HG03342 (cell line): ENCODE results near the gene PRDM4.
A peak's percentile ranks its signal among the peaks of the same experiment; 100 is the strongest.

ENCODE experiments used
- ATAC-seq: cut with Tn5 transposase; IDR thresholded peaks from one replicate; pipeline ENCODE4 v1.9.1; 2021; ENCODE audit warnings: mild to moderate bottlenecking, moderate library complexity; ENCODE audit not compliant: unreplicated experiment

The PRDM4 gene, protein sequence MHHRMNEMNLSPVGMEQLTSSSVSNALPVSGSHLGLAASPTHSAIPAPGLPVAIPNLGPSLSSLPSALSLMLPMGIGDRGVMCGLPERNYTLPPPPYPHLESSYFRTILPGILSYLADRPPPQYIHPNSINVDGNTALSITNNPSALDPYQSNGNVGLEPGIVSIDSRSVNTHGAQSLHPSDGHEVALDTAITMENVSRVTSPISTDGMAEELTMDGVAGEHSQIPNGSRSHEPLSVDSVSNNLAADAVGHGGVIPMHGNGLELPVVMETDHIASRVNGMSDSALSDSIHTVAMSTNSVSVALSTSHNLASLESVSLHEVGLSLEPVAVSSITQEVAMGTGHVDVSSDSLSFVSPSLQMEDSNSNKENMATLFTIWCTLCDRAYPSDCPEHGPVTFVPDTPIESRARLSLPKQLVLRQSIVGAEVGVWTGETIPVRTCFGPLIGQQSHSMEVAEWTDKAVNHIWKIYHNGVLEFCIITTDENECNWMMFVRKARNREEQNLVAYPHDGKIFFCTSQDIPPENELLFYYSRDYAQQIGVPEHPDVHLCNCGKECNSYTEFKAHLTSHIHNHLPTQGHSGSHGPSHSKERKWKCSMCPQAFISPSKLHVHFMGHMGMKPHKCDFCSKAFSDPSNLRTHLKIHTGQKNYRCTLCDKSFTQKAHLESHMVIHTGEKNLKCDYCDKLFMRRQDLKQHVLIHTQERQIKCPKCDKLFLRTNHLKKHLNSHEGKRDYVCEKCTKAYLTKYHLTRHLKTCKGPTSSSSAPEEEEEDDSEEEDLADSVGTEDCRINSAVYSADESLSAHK

DNA sequence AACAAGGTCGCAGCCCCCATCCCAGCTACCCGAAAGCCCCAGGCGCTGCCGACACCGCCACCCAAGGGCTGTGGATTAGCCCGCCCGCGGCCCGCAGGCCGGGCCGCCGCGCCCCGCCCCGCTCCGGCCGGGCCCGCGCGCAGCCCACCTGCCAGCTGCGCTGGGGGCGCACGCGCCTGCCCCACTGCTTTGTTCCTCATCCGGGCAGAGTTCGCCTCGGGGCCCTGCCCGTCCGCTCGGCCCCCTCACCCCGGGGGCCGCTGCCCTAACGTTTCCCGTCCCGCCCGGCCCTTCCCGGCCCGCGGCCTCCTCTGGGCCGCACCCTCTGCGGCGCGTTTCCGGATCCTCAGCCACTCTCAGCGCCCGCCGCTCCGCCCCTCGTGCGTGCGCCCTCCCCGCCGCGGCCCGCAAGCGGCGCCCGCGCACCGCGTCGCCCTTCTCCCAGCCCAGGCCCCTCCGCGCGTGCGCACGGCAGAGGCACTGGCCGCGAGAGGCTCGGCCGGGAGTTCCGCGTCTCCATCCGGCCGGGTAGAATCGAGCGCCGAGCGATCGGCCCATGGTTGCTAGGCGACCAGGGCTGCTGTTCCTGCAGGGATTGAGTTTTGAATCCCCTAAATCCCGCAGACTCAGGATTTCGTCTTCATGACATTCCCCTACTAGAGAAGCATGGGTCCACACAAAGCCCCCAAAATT lies at the start of gene PRDM4:
Gene PRDM4 (minus strand): TSS at position 329 of the 693 bp plus-strand sequence. CDS start 622 bp downstream, outside the sequence.
- ATAC-seq = peak; percentile 93

DNA sequence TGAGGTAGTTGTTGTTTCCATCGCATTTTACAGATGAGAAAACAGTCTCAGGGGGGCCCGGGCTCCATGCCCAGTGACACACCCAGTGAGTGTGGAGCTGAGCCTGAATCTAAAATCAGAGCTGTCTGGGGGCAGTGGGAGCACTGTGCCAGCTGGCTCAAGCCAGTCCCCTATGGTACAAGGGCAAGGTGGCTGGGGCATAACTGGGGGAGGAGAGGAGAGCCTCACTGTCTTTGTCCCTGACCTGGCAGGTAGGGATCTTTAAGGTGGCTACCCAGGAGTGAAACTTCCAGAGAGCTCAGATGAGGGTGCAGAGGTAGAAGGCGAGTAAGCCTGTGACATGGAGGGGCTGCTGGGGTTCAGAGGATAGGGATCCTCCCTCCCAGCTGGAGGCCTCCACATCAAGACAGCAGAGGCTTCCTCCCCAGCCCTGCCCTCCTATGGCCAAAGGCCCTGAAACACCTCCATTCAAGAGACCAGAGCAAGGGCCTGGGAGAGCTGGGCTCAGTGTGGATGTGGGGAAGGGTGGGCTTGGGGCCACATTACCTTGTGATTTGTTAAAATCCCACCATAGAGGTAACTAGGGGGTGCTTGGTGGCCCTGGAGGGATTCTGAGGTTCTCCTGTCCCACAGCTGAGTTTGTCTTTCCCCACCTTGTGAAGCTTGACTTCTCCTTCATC lies 46.7 kb upstream of the PRDM4 start:
- ATAC-seq = no peak

DNA sequence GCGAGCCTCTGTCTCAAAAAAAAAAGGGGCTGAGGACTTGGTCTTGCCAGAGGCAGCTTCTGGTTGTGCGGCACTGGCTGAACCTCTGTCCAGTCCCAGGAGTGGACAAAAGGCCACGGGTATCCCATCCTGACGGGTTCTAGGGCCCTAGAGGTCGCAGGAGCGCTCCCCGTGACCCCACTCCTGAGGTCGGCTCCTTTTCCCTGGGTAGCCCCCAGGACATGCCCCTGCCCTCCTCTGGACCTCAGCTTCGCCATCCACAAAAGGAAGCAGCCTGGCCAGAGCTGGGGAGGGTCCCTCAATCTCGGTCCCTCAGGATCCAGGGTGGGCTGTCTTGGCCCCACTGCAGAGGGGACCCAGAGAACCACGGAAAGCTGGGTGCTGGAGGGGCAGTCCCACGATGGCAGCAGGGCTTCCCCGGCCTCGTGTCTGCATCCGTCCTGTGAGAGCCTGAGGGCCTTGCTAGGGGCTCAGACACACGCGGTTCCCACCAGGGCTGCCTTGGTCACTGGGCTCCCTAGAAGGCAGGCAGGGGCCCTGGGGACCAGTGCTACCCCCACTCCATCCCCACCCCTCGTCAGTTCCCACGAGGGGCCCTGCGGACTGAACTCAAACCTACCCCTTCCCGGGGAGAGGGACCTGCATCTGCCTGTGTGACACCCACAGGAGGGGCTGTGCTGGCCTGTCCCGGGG lies 44.7 kb upstream of the PRDM4 start:
- ATAC-seq = no peak

DNA sequence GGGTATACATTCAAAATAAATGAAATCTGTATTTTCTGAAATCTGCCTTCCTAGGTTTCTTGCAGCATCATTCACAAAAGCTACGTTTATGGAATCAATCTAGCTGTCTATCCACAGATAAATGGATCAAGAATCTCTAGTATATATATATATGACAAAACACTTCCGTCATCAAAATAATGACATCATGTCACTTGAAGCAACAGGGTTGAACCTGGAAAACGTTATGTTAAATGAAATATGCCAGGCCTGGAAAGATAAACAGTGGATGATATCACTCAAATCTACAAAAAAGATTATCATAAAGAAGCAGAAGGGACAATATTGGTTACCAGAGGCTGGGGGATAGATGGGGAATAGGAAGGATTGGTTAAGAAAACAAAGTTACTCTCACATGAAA lies 42.2 kb upstream of the PRDM4 start:
- no peak for ATAC-seq

DNA sequence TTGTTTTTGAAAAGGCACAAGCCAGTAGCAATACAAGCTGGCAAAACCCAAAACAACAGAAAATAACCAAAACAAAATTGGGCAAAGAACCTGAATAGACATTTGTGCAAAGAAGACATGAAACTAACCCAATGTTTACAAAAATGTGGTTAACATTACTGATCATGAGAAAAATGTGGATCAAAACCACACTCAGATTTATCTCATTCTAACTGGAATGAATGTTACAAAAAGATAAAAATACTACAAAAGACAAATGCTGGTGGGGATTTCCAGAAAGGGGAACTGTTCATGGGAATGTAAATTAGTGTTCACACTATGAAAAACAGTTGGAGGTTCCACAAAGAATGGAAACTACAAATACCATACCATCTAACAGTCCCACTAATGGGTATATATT lies 40.2 kb upstream of the PRDM4 start:
- no peak for ATAC-seq

DNA sequence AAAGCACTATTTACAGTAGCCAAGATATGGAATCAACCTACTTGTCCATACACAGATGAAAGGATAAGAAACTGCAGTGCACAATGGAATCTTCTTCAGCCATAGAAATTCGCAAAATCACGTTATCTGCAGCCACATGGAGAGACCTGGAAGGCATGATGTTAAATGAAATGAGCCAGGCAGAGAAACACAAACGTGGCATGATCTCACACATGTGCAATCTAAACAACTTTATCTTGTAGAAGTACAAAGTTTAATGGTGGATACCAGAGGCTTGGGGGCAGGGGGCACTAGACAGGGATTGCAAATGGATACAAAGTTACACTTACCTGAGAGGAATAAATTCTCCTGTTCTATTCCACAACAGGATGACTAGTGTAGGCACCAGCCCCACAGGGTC lies 37.6 kb upstream of the PRDM4 start:
- no peak for ATAC-seq

DNA sequence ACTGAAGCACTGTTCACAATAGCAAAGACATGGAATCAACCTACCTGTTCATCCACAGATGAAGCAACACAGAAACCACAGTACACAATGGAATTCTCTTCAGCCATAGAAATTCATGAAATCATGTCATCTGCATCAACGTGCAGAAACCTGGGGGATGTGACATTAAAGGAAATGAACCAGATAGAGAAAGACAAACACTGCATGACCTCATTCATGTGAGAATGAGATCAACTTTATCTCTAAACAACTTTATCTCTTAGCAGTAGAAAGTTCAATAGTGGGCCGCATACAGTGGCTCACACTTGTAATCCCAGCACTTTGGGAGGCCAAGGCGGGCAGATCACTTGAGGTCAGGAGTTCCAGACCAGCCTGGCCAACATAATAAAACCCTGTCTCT lies 33.5 kb upstream of the PRDM4 start:
- ATAC-seq = no peak

DNA sequence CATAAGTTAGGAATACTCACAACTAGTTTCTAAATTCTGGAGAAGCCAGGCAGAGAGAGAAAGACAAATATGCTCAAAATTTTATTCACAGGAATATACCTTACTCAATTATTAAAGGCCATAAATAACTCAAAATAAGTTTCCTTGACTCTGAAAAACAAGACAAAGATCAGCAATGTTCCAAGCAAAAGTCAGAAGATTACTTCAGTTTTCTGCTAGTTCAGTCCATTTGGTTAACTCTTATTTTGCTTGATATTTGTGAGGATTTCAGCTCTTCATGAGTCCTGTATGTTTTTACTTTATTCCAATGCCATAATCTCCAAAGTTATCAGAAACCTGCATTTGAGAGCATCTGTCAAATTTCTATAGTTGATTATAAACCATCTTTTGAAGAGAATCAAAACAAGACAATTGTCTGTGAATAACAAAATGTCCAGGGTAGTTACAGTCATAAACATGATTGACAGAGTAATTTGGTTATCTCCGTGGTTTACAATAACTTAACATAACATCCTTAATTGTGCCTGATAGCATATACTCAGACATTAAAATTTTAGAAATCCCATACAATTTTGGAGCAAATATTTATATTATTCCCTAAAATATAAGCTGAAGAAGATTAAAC lies 30.6 kb upstream of the PRDM4 start:
- no peak for ATAC-seq

DNA sequence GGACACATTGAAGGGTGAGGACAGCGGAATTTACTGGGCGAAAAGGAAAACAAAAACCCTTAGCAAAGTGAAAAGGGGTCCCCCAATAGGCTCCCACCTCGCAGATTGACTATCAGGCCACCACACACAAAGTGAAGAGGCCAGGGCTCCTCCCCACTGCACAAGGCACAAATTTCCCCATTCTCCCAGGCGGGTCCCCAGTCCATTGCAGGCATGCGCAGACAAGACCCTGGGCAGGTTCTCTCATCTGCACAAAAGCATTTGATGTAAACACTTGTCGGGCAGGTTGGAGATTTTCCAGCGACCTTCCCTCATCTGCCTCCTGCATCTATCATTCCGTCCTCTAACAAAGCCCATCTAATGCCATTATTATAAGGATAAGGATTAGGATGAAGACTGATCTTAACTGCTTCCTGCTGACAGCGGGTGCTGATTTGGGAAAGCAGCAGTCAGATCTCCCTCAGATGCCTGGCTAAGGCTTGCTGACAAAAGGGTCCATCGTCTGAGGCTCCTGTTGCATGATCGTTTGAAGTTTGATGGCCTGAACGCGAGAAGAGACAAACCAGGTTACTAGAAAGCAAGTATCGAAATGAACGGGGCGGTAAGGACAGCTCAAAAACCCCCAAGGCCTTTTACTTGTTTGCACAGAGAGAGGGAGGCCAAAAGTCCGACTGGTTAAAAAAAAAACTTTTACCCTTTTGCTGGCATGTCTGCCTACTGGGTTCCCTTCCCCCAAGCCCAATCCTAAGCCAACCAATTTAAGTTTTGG lies 27.9 kb upstream of the PRDM4 start:
- ATAC-seq = no peak

DNA sequence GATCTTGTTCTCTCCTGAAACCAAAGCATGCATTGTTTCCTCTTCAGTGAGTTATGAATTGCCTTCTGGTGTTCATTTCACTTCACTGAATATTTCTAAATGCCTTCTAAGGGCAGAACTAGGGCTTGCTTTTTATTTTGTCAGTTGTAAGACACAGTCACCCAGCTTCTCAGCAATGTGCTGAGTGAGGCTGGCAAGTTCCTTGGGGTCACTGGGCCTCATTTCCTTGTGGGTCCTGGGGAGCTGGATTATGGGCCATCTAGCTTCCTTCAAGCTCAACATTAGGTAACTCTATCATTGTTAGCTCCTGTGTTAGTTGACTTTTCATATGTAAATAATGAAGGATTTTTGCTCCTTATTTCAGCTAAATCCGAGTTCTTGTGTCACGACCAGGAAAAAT lies 27.3 kb upstream of the PRDM4 start:
- no peak for ATAC-seq

DNA sequence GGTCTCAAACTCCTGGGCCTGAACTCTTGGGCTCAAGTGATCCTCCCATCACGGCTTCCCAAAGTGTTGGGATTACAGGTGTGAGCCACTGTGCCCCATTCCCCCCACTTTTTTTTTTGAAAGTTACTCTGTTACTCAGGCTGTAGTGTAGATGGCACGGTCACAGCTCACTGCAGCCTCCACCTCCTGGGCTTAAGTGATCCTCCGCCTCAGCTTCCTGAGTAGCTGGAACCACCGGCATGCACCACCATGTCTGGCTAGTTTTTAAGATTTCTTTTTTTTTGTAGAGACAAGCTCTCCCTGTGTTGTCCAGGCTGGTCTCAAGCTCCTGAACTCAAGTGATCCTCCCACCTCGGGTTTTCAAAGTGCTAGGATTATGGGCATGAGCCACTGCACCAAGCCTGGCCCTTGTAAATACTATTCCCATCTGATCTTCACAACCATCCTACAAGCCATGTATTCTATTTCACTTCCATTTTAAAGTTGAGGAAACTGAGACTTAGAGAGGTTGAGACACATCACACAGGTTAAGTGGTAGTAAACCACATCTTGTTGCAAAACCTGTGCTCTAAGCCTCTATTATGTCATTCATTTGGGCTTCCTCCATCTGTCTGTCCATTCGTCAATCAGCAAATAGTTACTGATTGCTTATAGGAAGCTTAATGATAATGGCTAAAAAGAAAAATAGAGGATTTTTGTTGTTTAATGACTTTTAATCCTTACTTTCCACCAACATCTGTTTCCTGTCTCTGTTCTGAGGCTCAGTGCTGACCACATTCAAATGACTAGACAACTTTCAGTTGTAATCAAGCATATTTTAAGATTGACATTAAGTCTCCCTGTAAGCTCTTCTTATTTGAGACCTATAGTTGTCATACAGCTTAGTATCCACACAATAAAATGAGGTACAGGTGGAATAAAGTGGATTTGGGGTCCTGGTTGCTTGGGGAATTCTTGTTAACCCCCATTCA lies 22.8 kb upstream of the PRDM4 start:
- ATAC-seq = peak; percentile 52

DNA sequence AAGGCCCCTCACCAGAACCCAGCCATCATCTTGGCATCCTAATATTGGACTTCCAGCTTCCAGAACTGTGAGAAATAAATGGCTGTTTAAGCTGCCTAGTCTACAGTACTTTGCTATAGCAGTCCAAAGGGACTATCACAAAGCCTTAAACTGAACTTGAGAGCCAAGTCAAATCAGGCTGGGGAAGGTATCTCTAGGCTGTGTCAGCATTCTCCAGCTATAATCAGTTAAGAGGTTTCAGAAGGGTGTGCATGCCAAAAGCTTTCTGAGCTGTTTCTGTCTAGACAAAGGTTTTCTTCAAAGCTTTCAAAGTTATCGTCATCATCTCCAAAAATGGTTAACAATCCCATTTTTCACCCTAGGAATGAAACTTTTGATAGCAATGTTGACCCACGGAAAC lies 21.1 kb upstream of the PRDM4 start:
- ATAC-seq = no peak

DNA sequence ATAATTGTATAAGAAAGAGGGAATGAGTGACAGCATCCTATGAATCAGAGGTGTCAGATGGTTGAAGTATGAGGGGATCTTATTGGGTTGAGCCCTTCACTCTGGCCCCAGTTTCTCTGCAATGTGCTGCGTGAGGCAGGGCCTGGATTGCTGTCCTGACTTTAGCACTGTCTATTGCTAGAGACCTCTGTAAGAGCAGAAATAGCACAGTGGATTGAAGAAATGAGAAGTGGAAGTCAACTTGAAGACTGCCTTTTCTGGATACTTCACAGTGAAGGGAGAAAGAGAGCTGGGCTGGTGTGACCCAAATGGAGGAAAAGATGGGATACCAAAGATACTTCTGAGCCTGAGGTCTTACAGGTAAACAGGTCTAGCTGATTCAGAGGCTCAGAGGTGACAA lies 19.4 kb upstream of the PRDM4 start:
- ATAC-seq = no peak

DNA sequence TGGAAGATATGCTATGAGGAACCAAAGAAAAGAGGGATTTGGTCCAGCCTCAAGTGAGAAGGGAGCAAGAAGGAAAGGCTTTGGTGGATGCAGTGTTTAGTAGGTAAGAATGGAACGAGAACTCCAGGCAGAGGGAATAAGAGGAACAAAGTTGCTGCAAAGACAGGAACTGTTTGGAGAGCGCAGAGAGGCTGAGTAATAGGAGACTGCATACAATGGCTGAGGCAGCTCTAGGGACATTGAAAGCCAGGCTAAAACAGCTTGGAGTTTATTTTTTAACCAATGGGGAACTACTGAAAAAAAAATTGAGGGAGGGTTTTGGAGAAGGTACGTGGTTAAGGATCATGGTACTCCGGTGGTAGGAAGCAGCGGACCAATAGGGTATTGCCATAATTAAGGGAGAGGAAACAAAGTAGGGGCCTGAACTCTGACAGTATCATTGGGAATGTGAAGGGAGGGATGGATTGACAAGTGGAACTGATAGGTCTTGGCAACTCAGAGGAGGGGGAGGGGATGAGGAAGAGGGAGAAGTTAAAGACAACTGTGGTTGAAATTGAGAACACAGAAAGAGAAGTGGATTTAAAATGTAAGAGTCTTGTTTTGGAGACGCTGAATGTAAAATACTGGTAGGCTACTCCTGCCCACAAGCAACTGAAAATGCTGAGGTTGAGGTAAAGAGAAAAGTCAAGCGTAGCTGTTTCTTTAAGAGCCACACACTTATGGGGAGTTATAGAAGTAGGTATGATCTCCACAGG lies 18.3 kb upstream of the PRDM4 start:
- peak; percentile 54 for ATAC-seq

DNA sequence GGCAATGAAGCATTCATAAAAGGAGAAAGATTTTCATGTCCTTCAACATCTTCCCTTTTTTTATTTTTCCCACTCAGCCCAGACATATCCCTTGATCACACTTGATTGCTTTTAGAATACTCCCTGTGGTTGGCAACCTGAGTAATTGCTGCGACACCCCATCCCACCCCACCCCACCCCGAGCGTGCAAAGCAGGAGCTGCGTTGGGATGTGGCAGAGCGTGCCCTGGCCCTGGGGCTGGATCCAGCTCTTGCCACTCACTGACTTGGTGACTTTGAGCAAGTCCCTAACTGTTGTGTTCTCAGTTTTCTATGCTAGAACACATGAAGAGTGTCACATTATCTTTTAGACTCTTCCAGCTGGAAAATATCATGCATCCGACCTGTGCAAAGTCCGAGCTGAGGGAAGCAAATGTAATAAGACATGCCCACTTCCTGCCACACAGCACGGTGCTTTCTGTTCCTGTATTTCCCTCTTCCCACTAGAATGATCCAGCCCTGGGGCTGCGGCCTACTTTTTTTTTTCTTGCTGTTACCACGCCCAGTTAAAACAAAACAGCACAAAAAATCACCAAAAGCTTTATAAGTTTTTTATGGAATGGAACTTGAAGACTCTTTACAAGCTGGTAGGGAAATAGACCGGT lies 17.6 kb upstream of the PRDM4 start:
- ATAC-seq = no peak

DNA sequence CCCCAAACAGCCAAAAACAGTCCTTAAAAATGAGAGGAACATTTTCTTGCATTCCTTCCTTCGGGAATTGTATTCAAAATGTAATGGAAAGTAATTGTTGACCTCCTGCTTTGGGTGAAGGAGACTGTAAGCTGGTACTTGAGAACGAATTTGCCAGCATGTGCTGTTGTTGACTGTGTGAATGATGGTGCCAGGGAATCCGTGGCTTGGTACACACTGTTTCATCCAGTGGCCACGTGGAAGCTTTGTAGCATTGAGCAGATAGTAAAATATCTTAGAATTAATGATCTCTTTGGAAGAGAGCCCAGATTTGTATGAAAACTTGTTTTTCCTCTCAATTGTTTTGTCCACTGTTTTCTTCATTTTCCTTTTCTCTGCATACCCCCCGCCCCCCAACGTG lies 15.2 kb upstream of the PRDM4 start:
- ATAC-seq = no peak
